NB4 (cell line): ENCODE results near the gene AK3.

ENCODE experiments used
- DNase-seq: peaks from one replicate; pipeline ENCODE4 v3.0.0; 2010; ENCODE audit warnings: low read depth
- H3K4me3 ChIP-seq: one replicate; pipeline ENCODE4 v1.5.1; 2011; ENCODE audit warnings: mild to moderate bottlenecking, low read depth, low read length, moderate library complexity
- CTCF ChIP-seq: IDR thresholded peaks from one replicate; pipeline ENCODE4 v1.5.1; 2012; ENCODE audit warnings: low read depth, low read length
- MAX ChIP-seq: IDR thresholded peaks from 2 replicates; pipeline ENCODE4 v1.6.1; 2011; ENCODE audit warnings: low read depth, low read length
- MYC ChIP-seq: IDR thresholded peaks from 2 replicates; pipeline ENCODE4 v1.6.1; 2011; ENCODE audit warnings: low read depth, low read length
- POLR2A ChIP-seq: IDR thresholded peaks from 2 replicates; pipeline ENCODE4 v1.6.1; 2011; ENCODE audit warnings: mild to moderate bottlenecking; ENCODE audit not compliant: insufficient read length; ENCODE audit errors: extremely low read depth

AK3 gene

GRCh38 chr9:4768681-4769080 is 27.7 kb upstream of the AK3 start:
- DNase-seq = no peak
- H3K4me3 ChIP-seq = no peak overlapping the region
- no peak for TF ChIP-seq MAX
- TF ChIP-seq POLR2A = no peak
- no peak for TF ChIP-seq MYC
- TF ChIP-seq CTCF = no peak

- no peak for DNase-seq
- TF ChIP-seq CTCF = no peak
- TF ChIP-seq MAX = no peak
- no peak for TF ChIP-seq MYC
- no peak for TF ChIP-seq POLR2A
These were observed 23.0 kb upstream of the AK3 start for GRCh38 chr9:4764033-4764432.

DNA sequence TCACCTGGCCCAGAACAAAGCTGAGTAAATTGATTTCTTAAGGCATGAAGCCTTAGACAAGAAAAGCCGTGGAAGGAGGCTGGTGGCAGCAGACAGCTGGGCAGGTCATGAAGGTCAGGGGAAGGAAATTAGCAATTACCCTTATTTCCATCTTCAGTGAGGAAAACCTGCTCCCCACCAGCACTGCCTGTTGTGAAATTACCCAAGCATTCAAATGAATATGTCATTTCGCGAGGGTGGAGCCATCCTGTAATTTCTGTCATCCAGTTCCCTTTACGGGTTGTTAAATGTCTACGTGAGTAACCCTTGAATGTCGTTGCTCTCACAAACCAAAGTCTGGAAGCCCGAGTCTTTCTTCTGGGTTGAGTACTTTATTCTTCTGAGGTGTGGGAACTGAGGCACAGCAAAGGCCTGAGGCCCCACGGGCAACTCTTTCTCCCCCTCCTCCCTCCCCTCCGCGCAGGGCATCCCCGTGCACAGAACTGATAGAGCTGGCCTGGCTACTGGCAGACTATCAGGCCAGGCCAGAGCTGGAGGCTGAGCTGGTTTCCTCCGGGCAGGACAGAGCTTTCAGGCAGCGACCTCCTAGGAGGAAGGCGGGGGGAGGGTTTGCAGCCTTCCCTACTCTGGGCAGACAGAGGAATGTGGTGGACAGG is 22.0 kb upstream of the AK3 start:
- peak overlapping the region; percentile 38 for H3K4me3 ChIP-seq
- TF ChIP-seq POLR2A = no peak
- no peak for TF ChIP-seq MYC
- TF ChIP-seq MAX = no peak
- no peak for TF ChIP-seq CTCF
- peak; percentile 88 for DNase-seq

More at GRCh38 chr9:4764033-4764432, 23.0 kb upstream of the AK3 start:
- no peak overlapping the region for H3K4me3 ChIP-seq

DNA sequence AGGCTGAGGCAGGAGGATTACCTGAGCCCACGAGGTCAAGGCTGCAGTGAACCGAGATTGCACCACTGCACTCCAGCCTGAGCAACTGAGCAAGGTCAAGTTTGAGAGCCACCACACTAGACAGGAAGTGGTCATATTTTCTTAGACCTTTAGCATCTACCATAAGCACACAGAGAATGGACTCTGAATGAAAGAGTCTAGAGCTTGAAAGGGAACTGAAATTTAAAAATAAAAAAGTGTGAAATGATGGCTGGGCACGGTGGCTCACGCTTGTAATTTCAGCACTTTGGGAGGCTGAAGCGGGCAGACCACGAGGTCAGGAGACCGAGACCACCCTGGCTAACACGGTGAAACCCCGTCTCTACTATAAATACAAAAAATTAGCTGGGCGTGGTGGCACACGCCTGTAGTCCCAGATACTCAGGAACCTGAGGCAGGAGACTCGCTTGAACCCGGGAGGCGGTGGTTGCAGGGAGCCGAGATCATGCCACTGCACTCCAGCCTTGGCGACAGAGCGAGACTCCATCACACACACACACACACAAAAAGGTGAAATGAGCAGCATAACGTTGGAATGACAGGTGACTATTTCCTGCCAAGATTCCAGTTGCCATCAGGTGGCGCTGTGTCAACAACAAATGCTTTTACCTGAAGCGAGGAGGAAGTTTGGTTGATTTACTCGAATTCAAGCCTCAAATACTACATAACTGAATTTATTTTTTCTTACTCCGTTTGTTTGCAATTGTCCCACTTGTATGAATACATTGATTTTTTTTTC is 21.3 kb upstream of the AK3 start:
- TF ChIP-seq CTCF (peak; percentile 96), POLR2A (no peak), MYC (0 out of 2 replicates have a peak, but pooled peaks have one; percentile 24), MAX (peak; percentile 72)
- peak; percentile 91 for DNase-seq
- H3K4me3 ChIP-seq = peak overlapping the region; percentile 38

GRCh38 chr9:4760122-4760521 is 19.1 kb upstream of the AK3 start:
- TF ChIP-seq MAX (no peak), POLR2A (no peak), CTCF (no peak), MYC (no peak)
- peak; percentile 80 for DNase-seq

More at GRCh38 chr9:4760122-4760521, 19.1 kb upstream of the AK3 start:
- H3K4me3 ChIP-seq = no peak overlapping the region
